Hepatocyte (in vitro differentiated cells): ENCODE results near the gene ATRAID.

Experiments
- CTCF ChIP-seq: fragments of 200-600 bp; sonication (generic); IDR thresholded peaks from 2 replicates; pipeline ENCODE4 v1.5.1; 2016; ENCODE audit warnings: antibody characterized with exemption, mild to moderate bottlenecking; ENCODE audit not compliant: poor library complexity
- EZH2 ChIP-seq: fragments of 200-600 bp; sonication (generic); IDR thresholded peaks from 2 replicates; pipeline ENCODE4 v1.6.1; 2016; ENCODE audit warnings: antibody characterized with exemption, mild to moderate bottlenecking, borderline replicate concordance
- EZH2phosphoT487 ChIP-seq: fragments of 200-600 bp; sonication (generic); IDR thresholded peaks from one replicate; pipeline ENCODE4 v1.6.1; 2018; ENCODE audit warnings: antibody characterized with exemption, mild to moderate bottlenecking, low read depth, moderate library complexity; ENCODE audit not compliant: unreplicated experiment, severe bottlenecking

DNA sequence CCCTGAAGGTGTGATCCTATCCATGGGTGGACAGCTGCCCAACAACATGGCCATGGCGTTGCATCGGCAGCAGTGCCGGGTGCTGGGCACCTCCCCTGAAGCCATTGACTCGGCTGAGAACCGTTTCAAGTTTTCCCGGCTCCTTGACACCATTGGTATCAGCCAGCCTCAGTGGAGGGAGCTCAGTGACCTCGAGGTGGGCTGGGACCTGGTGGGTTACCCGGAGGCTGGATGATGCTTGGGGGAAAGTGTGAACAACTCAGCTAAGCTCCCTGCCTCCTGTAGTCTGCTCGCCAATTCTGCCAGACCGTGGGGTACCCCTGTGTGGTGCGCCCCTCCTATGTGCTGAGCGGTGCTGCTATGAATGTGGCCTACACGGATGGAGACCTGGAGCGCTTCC, 21.5 kb downstream of the ATRAID start:
- TF ChIP-seq CTCF (no peak), EZH2 (no peak), EZH2phosphoT487 (no peak)
